Breast epithelium (tissue), 3 donors: ENCODE data around the gene PSMD14.

Experiments used
- CTCF ChIP-seq, 3 donors: fragments of 450-650 bp; IDR thresholded peaks; one replicate each; pipeline ENCODE4 v1.5.1; 2016 to 2017; ENCODE audit warnings: antibody characterized with exemption in 3 of 3, mild to moderate bottlenecking in 3 of 3, moderate library complexity in 3 of 3
- POLR2A ChIP-seq: fragments of 450-650 bp; IDR thresholded peaks from one replicate; pipeline ENCODE4 v1.6.1; 2016; ENCODE audit warnings: antibody characterized with exemption, mild to moderate bottlenecking, moderate library complexity
- POLR2AphosphoS5 ChIP-seq, 3 donors: sonication (generic); formaldehyde crosslinking; IDR thresholded peaks; one replicate each; pipeline ENCODE4 v1.6.1; 2017; ENCODE audit warnings: antibody characterized with exemption in 3 of 3

- TF ChIP-seq CTCF (IDR thresholded peaks at IDR 0.05) (no peak), POLR2A (no peak), POLR2AphosphoS5 (IDR thresholded peaks at IDR 0.05) (no peak)
These were observed 36.5 kb downstream of the PSMD14 start for GRCh38 chr2:161344692-161345091.
